22Rv1 (cell line): Measurements from ENCODE around the gene DAAM2.
A peak's percentile ranks its signal among the peaks of the same experiment; 100 is the strongest.

Source experiments
- H3K27ac ChIP-seq: fragments of 450-650 bp; 2 replicates; pipeline ENCODE4 v1.5.1; 2017
- CTCF ChIP-seq: fragments of 450-650 bp; IDR thresholded peaks from 2 replicates; pipeline ENCODE4 v1.5.1; 2017; ENCODE audit warnings: mild to moderate bottlenecking
- ZFX ChIP-seq: fragments of 450-650 bp; IDR thresholded peaks from 2 replicates; pipeline ENCODE4 v1.6.1; 2017; ENCODE audit warnings: antibody characterized with exemption, borderline replicate concordance

Gene DAAM2

GRCh38 chr6:39901116-39901655 lies 109.0 kb downstream of the DAAM2 start:
- TF ChIP-seq CTCF, result no peak
- TF ChIP-seq ZFX, result no peak
- H3K27ac ChIP-seq, result no peak overlapping the region

GRCh38 chr6:39901670-39902069 lies 109.5 kb downstream of the DAAM2 start:
- no peak for TF ChIP-seq CTCF
- no peak for TF ChIP-seq ZFX
- H3K27ac ChIP-seq, result no peak overlapping the region

- H3K27ac ChIP-seq, result no peak overlapping the region
- TF ChIP-seq ZFX (no peak), CTCF (no peak)
These were observed 110.0 kb downstream of the DAAM2 start for GRCh38 chr6:39902136-39902535.

GRCh38 chr6:39902786-39903465 lies 110.8 kb downstream of the DAAM2 start:
- TF ChIP-seq ZFX (no peak), CTCF (0 out of 2 replicates have a peak, but pooled peaks have one; percentile 9)

GRCh38 chr6:39903656-39904055 lies 111.5 kb downstream of the DAAM2 start:
- TF ChIP-seq CTCF (no peak), ZFX (no peak)
- no peak overlapping the region for H3K27ac ChIP-seq

More at GRCh38 chr6:39902786-39903465, 110.8 kb downstream of the DAAM2 start:
- no peak overlapping the region for H3K27ac ChIP-seq

- H3K27ac ChIP-seq, result no peak overlapping the region
- TF ChIP-seq CTCF (no peak), ZFX (no peak)
These were observed 112.9 kb downstream of the DAAM2 start for GRCh38 chr6:39904946-39905639.

GRCh38 chr6:39905640-39905975 lies 113.4 kb downstream of the DAAM2 start:
- no peak for TF ChIP-seq CTCF
- TF ChIP-seq ZFX, result no peak

More at GRCh38 chr6:39905640-39905975, 113.4 kb downstream of the DAAM2 start:
- H3K27ac ChIP-seq, result no peak overlapping the region
